HUDEP-2 (cell line): ENCODE results near the gene ACP5.
"Not testable (repeated sequence)": the region's sequence is repeated elsewhere in the genome, so short reads cannot be mapped to it uniquely, and the experiment has no call there.

ENCODE experiments used
- DNase-seq, 76 experiments: peaks; one replicate each; lab custom pipeline; 2025; ENCODE audit not compliant: unreplicated experiment in 76 of 76; lab: John Stamatoyannopoulos, UW

The ACP5 gene

GRCh38 chr19:11580116-11580515, 2.7 kb upstream of the ACP5 start:
- DNase-seq: no peak

- peak in 6 of 76 experiments; percentile 13 to 49 (median 23) for DNase-seq
Observed at GRCh38 chr19:11578258-11579142, 1.1 kb upstream of the ACP5 start.

DNA sequence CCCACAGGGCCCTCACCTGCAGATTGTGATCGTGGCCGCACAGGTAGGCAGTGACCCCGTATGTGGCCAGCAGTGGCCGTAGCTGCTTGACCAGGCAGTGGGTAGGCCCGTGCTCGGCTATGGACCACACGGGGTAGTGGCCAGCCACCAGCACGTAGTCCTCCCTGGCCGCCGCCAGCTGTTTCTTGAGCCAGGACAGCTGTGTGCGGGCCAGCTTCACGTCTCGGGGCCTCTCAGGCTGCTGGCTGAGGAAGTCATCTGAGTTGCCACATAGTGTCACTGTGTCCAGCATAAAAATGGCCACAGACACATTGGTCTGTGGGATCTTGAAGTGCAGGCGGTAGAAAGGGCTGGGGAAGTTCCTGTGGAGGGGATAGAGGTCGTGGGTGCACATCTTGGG, 1.2 kb downstream of the ACP5 start:
- DNase-seq: no peak

DNA sequence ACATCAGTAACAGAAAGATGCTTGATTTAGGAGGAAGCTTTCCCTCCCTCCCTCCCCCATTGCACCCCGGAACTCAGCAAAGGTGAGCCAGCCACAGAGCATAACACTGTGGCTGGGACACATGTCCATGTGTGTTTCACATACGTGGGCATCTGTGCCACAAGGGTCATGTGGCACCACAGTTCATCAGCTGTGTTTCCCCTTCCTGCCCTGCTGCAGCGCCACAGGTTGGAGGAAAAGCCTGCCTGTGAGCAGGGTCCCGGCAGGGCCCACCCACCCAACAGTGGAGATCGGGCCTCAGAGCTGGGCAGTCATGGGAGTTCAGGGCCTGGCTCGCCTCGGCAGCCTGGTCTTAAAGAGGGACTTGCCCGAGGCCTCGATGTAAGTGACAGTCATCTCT, 2.8 kb downstream of the ACP5 start:
- no peak for DNase-seq

GRCh38 chr19:11573763-11574162, 3.7 kb downstream of the ACP5 start:
- DNase-seq: not testable (repeated sequence)

DNA sequence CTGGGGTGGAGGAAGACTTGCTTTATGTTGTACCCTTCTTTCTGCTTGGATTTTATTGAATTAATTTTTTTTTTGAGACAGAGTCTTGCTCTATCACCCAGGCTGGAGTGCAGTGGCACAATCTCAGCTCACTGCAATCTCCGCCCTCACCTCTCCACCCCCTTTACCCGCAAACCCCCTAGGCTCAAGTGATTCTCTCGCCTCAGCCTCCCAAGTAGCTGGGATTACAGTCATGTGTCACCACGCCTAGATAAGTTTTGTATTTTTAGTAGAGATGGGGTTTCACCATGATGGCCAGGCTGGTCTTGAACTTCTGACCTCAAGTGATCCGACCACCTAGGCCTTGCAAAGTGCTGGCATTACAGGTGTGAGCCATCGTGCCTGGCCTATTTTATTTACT, 4.1 kb downstream of the ACP5 start:
- not testable (repeated sequence) for DNase-seq

DNA sequence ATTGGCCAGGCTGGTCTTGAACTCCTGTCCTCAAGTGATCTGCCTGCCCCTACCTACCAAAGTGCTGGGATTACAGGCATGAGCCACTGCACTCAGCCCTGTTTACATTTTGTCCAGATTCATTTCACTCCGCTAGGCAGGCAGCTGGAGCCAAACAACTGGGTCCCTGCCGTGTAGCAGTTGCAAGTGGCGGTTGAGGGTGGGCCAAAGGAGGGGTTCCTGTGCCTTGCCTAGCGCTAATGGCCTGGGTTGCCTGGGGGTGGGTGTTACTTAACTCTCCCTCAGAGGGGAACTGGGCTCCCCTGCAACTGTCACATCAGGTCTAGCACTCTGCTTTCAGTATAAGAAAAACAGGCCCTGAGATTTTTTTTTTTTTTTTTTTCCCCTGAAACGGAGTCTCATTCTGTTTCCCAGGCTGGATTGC, 7.4 kb downstream of the ACP5 start:
- DNase-seq: no peak

- DNase-seq: peak in 9 of 76 experiments; percentile 18 to 34 (median 24)
Observed at GRCh38 chr19:11566164-11566563, 11.3 kb downstream of the ACP5 start.

DNA sequence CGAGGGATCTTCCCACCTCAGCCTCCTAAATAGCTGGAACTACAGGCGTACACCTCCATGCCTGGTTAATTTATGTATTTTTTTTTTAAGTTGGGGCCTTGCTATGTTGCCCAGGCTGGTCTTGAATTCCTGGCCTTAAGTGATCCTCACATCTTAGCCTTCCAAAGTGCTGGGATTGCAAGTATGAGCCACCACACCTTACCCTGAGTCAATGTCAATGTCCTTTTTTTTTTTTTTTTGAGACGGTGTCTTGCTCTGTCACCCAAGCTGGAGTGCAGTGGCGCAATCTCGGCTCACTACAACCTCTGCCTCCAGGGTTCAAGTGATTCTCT, 11.8 kb downstream of the ACP5 start:
- DNase-seq: peak in 1 of 76 experiments; percentile 25

DNA sequence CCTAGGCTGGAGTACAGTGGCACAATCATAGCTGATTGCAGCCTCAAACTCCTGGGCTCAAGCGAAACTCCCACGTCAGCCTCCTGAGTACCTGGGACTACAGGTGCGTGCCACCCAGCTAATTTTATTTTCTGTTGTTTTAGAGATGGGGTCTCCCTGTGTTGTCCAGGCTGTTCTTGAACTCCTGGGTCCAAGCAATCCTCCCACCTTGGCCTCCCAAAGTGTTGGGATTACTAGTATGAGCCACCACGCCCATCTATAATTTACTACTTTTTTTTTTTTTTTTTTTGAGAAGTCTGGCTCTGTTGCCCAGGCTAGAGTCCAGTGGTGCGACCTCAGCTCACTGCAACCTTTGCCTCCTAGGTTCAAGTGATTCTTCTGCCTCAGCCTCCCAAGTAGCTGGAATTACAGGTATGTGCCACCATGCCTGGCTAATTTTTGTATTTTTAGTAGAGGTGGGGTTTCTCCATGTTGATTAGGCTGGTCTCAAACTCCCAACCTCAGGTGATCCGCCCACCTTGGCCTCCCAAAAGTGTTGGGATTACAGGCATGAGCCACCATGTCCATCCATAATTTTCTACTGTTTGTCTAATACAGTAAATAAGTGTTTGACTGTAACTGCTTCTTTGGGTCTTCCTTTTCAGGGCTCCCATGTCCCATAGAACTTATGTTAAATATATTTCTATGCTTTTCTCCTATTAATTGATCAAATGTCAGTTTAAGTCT, 13.2 kb downstream of the ACP5 start:
- DNase-seq: peak in 6 of 76 experiments; percentile 11 to 53 (median 37)

GRCh38 chr19:11563532-11563931, 13.9 kb downstream of the ACP5 start:
- DNase-seq: peak in 71 of 76 experiments; percentile 18 to 84 (median 69)

DNA sequence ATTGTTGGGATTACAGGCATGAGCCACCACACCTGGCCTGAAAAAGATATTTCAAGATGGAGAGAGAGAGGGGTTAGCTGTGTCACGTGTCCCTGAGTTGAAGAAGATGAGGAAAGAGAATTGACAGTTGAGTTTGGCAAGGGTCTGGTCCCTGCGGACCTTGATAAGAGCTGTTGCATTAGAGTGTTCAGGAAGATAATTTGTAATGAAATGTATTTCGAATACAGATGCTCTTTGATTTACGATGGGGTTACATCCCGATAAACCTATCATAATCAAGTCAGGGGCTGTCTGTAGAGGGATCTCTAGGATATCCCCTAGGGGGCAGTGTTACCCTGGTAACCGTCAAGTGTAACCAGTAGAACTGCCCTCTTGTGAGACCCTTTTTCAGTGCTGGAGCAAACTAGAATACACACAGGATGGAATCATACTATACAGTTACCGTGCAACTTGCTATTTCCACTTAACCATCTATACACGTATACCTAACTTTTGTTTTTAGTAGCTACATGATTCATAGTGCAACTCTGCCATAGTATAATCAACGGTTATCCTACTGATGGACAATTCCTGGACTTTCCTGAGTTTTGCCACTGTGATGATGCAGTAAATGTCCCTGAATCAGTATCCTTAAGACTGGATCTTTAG, 16.9 kb downstream of the ACP5 start:
- peak in 73 of 76 experiments; percentile 19 to 99 (median 90) for DNase-seq

- peak in 75 of 76 experiments; percentile 75 to 100 (median 99) for DNase-seq
Observed at GRCh38 chr19:11558881-11559828, 18.3 kb downstream of the ACP5 start, which contains the start of gene ELOF1. ELOF1 (minus strand) TSS chr19:11559230; CDS start chr19:11554347, 4,883 bp downstream.

GRCh38 chr19:11556634-11557420, 20.6 kb downstream of the ACP5 start:
- DNase-seq: no peak

GRCh38 chr19:11555246-11555645, 22.2 kb downstream of the ACP5 start:
- DNase-seq: peak in 3 of 76 experiments; percentile 23 to 34 (median 33)

- DNase-seq: no peak
Observed at GRCh38 chr19:11554160-11554559, 23.3 kb downstream of the ACP5 start.

DNA sequence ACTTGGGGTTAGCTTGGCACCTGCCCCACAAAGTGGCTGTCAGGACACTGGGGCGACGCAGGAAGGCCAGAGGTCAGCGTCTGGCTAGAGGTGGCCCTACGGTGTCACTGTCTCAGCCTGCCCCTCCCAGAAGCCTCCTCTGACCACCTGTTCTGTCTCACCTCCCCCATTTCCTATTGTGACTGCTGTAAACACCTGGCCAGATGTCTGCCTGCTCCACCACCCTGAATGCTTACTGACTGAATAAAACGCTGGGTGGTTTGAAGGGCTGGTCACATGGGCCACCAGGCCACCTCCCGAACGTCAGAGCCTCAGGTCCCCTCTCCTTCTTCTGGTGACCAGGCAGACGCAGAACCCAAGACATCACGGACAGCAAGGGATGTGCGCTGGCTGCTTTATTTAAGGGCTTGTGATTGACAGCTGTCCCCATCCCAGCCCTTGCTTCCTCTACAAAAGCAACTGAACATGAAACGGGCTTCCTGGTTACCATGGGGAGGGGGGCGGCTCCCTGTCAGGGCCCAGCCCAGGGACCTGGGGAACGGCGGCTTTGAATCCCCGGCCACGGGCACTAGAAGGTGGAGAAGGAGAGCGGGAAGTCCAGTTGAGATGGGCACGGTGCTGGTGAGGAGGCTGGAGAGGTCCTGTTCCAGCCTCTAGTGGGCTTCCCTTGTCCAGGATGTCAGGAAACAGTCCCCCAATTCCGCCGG, 24.6 kb downstream of the ACP5 start:
- no peak for DNase-seq

- peak in 24 of 76 experiments; percentile 13 to 43 (median 30) for DNase-seq
Observed at GRCh38 chr19:11551603-11552235, 25.7 kb downstream of the ACP5 start.
